GM19099 (cell line): ENCODE data around the gene TMEM273.

Experiments used
- POLR2A ChIP-seq: IDR thresholded peaks from 3 replicates; pipeline ENCODE4 v1.6.1; 2011; ENCODE audit warnings: low read depth; ENCODE audit not compliant: insufficient read length; ENCODE audit errors: extremely low read depth

TMEM273 gene

DNA sequence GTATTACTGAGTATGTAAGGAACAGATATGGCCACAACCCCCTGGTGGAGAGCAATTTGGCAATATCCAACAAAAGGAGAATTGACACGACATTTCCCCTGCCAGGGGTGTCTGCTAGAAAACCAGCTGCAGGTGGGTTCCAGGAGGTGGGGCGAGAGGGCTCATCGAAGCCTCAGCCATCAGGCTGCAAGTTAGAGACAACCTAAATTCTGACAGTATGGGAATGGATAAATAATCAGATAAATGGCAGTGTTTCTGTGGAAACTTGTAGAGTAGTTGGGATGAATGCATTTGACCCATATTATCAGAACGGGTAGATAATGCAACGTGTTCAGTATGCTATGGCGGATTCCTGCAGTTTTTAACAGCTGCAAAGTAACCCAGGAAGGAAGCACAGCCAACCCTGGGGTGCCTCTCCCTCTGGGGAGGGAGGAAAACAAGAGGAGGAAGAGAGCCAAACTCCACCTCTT is 3.5 kb downstream of the TMEM273 start:
- no peak for TF ChIP-seq POLR2A

DNA sequence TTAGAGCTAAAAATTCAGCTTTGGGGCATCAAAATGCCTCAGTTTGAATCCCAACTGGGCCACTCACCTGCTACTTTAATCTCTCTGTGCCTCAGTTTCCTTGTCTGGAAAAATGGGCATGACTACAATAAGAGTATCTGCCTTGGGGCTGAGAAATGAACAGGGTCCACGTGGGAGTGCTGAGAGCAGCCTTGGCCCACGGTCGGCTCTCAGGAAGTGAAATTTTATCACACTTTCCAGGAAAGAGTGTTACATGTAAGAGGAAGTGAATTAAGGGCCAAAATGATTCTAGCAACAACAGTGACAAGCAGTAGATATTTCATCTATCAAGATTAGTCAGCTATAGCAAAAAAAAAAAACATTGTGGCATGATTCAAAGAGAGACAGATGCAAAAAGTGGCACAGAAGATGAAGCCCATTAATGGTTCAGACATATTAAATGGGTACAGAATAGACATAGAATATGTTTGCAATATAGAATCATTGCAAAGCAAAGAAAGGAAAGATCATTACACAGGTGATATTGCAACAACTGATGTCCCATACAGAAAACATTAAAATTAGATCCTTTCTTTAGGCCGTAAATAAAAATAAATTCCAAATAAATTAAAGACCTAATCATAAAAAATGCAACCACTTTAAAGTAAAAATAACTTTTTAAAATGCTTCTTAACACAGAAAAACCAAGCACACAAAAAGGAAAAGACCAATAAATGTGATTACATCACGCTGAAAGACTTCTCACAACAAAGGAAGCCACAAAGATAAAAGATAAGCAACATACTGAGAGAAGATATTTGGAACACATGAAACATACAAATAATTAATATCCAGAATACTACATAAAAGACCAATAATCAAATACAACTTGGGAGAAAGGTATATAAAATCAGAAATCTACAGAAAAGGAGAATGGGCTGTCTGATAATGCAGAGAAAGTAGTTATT is 4.3 kb downstream of the TMEM273 start:
- TF ChIP-seq POLR2A, result no peak

DNA sequence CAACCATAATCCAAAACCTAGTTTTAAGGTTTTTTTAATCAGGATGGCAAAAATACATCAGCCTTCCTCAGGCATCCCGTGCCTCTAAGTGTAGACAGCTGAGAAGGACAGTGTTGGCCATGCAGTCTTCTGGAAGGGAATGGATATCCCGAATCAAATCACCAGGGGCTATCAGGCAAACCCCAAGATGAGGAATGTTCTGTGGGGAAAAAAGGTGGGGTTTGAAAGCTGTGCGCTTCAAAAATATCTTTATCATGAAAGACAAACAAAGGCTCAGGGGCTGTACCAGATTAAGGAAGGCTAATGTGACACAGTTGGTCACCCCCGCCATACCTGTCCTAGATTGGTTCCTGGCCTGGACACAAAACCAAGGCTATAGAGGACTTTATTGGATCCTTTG is 5.4 kb downstream of the TMEM273 start:
- TF ChIP-seq POLR2A, result no peak

DNA sequence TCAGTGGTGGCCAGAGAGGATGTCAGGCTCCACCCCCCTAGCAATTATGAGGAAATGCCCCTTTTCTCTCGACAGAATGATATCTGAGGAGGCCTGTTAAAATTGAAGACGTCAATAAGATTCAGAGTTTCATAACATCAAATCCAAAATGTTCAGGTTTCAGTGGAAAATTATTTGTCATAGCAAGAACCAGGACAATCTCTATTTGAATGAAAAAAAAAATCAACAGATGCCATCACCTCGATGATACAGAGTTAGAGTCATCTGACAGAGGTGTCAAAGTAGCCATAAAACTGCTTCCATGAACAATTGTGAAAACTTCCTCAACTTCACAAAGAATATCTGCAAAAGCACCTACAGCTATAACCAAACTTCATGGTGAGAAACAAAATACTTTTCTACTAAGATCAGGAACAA is 7.7 kb downstream of the TMEM273 start:
- TF ChIP-seq POLR2A, result no peak

DNA sequence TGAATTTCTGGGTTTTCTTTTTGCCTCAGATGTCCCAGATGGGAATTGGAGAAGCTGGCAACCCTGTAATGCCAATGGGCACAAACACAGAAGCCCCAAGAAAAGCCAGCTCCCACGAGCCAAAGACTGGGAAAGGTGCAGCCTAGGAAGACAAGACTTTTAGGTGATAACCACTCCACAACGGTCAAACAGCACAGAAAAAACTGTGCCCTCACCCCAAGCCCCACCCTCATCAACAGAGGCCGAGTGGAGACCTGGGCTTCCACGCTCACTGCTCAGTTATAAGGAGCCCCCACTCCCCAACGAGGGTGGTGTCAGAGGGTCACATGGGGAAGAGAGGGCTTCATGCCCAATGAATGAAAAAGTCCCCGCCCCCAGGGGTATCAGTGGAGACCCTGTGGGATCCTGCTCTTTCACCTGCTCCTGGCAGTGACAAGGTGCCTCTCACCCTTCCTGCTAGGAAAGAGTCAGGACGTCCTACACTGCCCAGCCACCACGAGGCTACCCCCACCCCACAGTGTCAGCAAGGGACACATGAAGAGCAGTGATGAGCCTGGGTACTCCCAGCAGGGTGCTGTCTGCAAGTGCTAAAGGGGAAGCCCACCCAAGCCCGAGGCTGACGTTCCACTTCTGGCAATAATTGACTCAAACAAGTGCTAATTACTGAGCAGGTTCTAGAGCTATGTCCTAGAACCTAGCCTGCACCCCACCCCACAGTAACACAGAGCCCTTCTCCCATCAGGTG is 8.3 kb downstream of the TMEM273 start:
- TF ChIP-seq POLR2A, result no peak

DNA sequence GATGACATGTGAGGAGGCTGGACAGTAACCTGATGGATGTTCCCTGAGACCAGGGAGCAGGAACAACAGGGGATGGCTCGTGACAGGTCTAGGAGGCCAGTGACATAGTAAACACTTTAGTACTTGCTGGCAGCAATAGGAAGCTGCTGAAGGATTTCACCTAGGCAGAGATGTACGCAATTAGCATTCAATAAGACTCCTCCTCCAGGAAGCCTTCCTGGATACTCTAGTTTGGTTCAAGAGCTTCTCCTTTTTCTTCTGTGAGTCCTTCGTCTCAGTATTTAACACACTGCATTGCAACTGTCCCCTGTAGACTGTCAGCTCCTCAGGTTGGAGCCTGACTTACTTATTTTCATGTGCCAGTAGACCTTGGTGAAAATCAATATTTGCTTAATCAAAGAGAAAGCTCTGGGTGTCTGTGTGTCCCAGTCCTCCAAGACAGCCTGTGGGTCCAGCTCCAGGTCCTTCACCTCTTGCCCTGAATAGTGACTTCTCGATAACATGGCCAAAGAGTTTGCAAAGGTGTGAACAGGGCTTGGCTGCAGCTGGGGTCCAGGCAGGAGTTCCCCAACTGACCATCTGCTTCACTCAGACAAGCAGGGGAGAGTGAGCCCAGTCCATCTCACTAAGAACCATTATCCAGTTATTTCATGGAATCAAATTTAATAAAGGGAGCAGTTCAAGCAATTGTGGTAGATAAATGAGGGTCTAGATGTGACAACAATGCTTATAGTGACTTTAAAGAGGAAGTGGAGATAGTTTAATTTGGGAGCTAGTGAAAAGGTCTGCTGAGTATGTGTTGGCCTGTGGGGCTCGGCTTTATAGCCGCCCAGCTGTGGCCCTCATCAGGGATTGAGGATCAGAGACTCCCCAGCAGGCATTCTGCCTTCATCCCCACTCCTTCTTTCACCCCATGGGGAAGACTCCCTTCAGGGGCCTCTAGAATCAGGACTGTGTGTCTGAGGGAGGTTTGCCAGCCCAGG is 9.4 kb downstream of the TMEM273 start:
- TF ChIP-seq POLR2A, result no peak

DNA sequence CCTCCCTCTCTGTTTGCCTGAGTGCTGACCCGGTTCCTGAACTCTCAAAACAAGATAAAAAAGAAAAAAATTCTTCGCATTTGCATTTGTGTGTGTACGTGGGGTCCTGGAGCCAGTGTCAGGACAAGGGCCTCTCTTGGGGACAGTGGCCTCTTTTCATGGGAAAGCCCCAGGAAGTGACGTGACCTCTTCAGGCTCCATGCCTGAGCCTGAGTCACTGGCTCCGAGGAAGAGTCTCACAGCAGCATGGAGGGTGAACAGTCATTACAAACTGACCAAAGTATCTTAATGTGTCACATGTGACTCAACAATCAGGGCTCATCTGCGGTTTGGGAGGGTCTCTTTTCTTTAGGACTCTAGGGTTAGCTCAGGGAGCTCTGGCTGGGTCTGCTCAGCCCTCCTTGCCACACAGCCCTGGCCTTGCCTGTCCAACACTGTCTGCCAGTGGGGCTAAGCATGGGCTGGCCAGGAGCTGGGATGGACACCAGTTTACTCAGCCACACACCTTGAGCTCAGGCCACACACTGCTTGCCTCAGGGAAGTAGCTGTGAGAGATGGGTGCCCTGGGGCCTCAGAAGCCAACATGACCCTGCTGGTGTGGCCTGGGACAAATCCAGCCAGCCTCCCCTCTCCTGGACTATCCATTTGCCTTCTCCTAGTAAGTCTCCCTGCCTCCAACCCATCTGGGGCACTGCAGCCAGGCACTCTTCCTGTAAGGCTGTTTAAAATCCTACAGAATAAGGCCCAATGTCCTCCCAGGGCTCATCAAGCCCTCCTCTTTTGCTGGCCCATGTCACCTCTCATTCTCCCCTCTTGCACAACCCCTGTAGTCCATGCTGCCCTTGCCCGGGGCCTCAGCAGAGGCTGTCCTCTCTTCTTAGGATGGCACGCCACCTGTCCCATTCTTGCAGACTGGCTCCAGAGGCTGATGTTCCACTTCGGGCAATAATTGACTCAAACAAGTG is 10.5 kb downstream of the TMEM273 start:
- no peak for TF ChIP-seq POLR2A

DNA sequence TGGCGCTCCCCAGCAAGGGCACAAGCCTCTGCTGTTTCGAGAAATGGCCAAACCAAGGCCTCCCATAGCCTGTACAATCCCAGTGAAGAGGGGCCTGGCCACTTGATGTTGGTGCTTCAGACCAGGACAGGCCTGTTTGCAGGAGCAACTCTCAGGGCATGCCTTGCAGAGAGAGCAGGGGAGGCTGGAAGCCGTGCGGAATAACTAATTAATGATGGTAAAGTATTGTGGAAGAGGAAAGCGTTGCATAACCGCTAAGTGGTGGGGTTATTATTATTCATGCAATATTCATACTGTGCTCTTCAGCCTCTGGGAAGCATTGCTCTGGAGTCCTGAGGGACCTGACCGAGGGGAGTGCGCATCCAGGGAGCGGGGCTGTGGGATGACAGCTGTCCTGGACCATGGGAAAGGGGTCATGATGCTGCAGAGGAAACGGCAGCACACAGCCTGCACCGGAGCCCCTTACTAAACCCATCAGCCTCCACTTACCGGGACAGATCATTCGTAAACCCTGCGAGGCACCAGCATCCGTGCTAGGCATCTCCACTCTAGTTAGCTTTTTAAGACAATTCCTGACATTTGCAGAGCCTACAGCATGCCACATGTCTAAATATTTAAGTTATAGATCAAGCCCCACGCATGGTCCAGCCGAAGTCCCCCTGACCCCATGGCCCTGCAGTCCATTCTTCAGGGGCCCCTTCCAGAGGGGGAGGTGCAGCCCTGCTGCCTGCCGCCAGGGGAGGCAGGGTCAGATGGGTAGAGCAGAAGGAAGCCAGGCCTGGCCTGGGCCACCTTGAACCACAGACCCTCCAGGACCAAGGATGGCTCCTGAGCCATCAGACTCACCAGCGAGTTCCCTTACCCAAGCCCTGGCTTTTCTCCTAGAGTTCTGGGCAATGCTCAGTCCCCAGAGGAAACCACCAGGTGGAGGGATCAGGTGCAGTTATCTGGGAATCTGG is 11.6 kb downstream of the TMEM273 start:
- no peak for TF ChIP-seq POLR2A

DNA sequence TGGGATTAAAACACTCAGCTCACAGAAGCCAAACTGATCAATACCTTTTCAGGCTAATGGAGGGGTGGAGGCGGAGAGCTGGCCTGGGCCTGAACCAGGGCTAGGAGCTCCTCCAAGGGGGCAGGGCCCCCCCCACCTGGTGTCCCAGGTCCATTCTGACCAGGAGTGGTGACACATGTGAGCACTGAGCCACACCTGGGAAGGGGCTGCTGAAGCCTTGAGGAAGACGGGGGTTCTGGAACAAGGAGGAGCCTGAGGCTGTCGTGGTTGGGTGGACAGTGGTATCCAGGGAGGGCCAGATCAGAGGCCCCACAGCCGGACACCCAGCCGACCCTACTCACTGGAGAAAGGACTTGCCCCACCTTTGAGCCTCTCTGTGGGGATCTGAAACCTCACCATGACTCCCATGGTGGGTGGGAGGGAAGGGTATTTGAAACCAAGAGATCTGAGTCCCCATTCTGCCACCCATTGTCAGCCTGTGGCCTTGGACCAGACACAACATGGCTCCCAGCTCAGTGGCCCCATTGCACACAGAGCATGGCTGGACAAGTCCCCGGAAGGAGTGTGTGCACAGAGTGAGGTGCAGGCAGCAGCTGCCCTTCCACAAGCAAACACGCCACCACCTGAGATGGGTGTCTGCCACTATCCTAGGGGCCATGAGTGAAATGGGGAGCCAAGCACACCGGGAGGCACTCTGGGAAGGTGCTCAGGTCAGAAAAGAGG is 12.4 kb downstream of the TMEM273 start:
- TF ChIP-seq POLR2A, result no peak

DNA sequence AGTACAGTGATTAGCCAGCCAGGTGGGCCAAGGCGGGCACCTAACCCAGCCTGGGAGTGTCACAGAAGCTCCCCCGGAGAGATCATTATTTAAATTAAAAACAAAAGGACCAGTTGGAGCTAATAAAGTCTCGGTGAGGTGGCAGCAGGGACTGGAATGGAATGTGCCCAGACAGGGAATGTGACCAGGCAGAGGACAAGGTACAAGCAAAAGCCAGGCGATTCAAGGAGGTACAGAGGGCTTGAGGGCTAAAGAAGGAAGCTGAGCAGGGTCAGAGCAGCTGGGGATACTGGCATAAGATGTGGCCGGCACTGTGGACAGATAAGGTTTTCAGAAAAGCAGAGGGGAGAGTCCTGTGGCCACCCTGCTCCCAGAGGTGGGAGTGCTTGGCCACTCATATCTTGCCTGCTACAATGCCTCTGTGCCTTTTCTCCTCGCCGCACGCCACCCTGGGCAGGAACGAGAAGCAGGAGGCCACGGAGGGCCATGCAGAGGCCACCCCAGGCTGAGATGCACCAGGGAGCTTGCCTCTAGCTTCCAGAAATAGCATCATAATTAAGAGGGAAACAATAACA is 13.2 kb downstream of the TMEM273 start:
- TF ChIP-seq POLR2A, result no peak

DNA sequence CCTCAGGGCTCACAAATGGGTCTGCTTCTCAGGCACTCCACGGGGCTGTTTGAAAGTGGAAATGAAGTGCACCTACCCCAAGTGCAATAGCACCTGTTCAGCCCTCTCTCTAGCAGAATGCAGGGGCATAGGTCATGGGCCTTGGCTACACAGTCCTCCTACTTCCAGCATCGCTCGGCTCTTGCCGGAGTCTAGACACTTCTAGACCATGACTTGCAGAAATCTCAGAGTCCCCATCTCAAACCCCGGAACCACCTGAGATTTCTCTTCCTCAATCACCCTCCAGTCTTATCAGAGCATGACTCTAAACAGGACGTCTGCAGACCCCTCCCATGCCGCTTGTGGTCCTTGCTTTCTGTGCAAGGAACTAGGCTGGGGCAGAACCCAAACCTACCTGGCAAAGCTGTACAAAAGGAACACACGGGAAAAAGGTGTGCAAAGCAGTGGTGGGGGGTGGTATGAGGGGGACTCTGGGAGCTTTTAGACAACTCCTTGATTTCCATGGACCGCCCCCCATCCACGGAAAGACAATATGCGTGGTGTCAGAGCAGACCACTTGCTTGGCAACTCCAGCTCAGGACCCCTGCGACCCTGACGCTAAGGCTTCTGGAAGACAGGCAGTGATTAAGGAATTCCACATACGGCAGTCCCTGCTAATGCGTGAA is 13.8 kb downstream of the TMEM273 start:
- no peak for TF ChIP-seq POLR2A
